Left colon (tissue), 2 donors: ENCODE data around the gene CIBAR2. TPM values are rescaled to one million over a fixed set of nuclear protein-coding genes. Genes with fewer than 3 reads are reported as not detected.
"Not testable (repeated sequence)": the region's sequence is repeated elsewhere in the genome, so short reads cannot be mapped to it uniquely, and the experiment has no call there.

Experiments used
- ATAC-seq: fragments of 200-7000 bp; cut with Tn5 transposase; one replicate; pipeline ENCODE4 v1.9.1; 2020; ENCODE audit warnings: mild to moderate bottlenecking, moderate library complexity
- DNase-seq, 2 donors: peaks; one replicate each; pipeline ENCODE4 v3.0.0-alpha.2; 2020
- intact Hi-C, 2 donors: fragments of 100-400 bp; cut with DNase I in 1 of 2; cut with micrococcal nuclease in 1 of 2; formaldehyde crosslinking; loops; one replicate each; pipeline versions ENCODE4 v1.11.2 to v1.14.0; 2022; cut with DNase I, micrococcal nuclease
- total RNA-seq, 2 donors: library from RNA; stranded (reverse); fragmentation: NEBNext Ultra II Directional; extraction: Animal tissue kit (Norgen Biotek cat#: 25700); gene quantifications; one replicate each; pipeline ENCODE4 v1.2.1, GENCODE V29; 2021
- donor health status: DM: no; HTN: no; CAD: no.
- donor health status: DM: yes; HTN: yes; CAD: no.

CIBAR2 gene
- total RNA-seq, 2 donors from 2014 or later = not detected

GRCh38 chr16:85133290-85133599, 21.0 kb upstream of the CIBAR2 start:
- ATAC-seq (no peak), DNase-seq (no peak)
- intact Hi-C loops = loop anchor here in 1 of 2 donors (10.0 kb wide), 1 partner anchor 72 kb away; no protein-coding TSS in a partner anchor

GRCh38 chr16:85132456-85133289, 20.4 kb upstream of the CIBAR2 start:
- ATAC-seq (no peak), DNase-seq (no peak)
- intact Hi-C loops = loop anchor here in 1 of 2 donors (10.0 kb wide), 1 partner anchor 72 kb away; no protein-coding TSS in a partner anchor

- ATAC-seq = no peak
- no peak for DNase-seq
- intact Hi-C loops = loop anchor here in 1 of 2 donors (10.0 kb wide), 1 partner anchor 74 kb away; no protein-coding TSS in a partner anchor
Observed at GRCh38 chr16:85130705-85131028, 18.4 kb upstream of the CIBAR2 start.

- DNase-seq (no peak), ATAC-seq (no peak)
- intact Hi-C loops = loop anchor here (10.0 kb wide), 2 partner anchors 75 to 115 kb away; no protein-coding TSS in a partner anchor
Observed at GRCh38 chr16:85129876-85130704, 17.8 kb upstream of the CIBAR2 start.

GRCh38 chr16:85128079-85128837, 16.0 kb upstream of the CIBAR2 start:
- intact Hi-C loops = loop anchor here in 1 of 2 donors (10.0 kb wide), 1 partner anchor 117 kb away; no protein-coding TSS in a partner anchor
- ATAC-seq = no peak
- DNase-seq = no peak

- intact Hi-C loops = loop anchor here in 1 of 2 donors (10.0 kb wide), 1 partner anchor 117 kb away; no protein-coding TSS in a partner anchor
- DNase-seq = no peak
- no peak for ATAC-seq
Observed at GRCh38 chr16:85127379-85127723, 15.1 kb upstream of the CIBAR2 start.

- DNase-seq (no peak), ATAC-seq (no peak)
- intact Hi-C loops = loop anchor here in 1 of 2 donors (10.0 kb wide), 1 partner anchor 118 kb away; no protein-coding TSS in a partner anchor
Observed at GRCh38 chr16:85126705-85127378, 14.6 kb upstream of the CIBAR2 start.

GRCh38 chr16:85126394-85126704, 14.1 kb upstream of the CIBAR2 start:
- ATAC-seq (no peak), DNase-seq (no peak)
- intact Hi-C loops = loop anchor here in 1 of 2 donors (10.0 kb wide), 1 partner anchor 118 kb away; no protein-coding TSS in a partner anchor

GRCh38 chr16:85125570-85126393, 13.5 kb upstream of the CIBAR2 start:
- ATAC-seq = no peak
- intact Hi-C loops = loop anchor here in 1 of 2 donors (10.0 kb wide), 1 partner anchor 119 kb away; no protein-coding TSS in a partner anchor
- no peak for DNase-seq

- intact Hi-C loops = loop anchor here in 1 of 2 donors (10.0 kb wide), 1 partner anchor 120 kb away; no protein-coding TSS in a partner anchor
- ATAC-seq (no peak), DNase-seq (no peak)
Observed at GRCh38 chr16:85124636-85125346, 12.5 kb upstream of the CIBAR2 start.

- DNase-seq = no peak
- ATAC-seq = no peak
- intact Hi-C loops = loop anchor here in 1 of 2 donors (10.0 kb wide), 1 partner anchor 121 kb away; no protein-coding TSS in a partner anchor
Observed at GRCh38 chr16:85123891-85124635, 11.8 kb upstream of the CIBAR2 start.

GRCh38 chr16:85123441-85123840, 11.2 kb upstream of the CIBAR2 start:
- ATAC-seq, DNase-seq: not testable (repeated sequence)
- intact Hi-C loops = loop anchor here in 1 of 2 donors (10.0 kb wide), 1 partner anchor 121 kb away; no protein-coding TSS in a partner anchor

- ATAC-seq (no peak), DNase-seq (no peak)
- intact Hi-C loops = loop anchor here in 1 of 2 donors (10.0 kb wide), 1 partner anchor 125 kb away; no protein-coding TSS in a partner anchor
Observed at GRCh38 chr16:85120006-85120340, 7.7 kb upstream of the CIBAR2 start.

- ATAC-seq = no peak
- no peak for DNase-seq
- intact Hi-C loops = loop anchor here in 1 of 2 donors (10.0 kb wide), 1 partner anchor 137 kb away; no protein-coding TSS in a partner anchor
Observed at GRCh38 chr16:85117418-85117817, 5.1 kb upstream of the CIBAR2 start.

- intact Hi-C loops = loop anchor here in 1 of 2 donors (10.0 kb wide), 1 partner anchor 140 kb away; no protein-coding TSS in a partner anchor
- ATAC-seq (peak; percentile 92), DNase-seq (peak; percentile 79 to 91)
Observed at GRCh38 chr16:85114909-85115567, 2.8 kb upstream of the CIBAR2 start.
